Effector memory CD4-positive, alpha-beta T cell (primary cell): ENCODE data around the gene XRCC2.
"Not testable (repeated sequence)": the region's sequence is repeated elsewhere in the genome, so short reads cannot be mapped to it uniquely, and the experiment has no call there.

Experiments
- DNase-seq, 3 donors: peaks; one replicate each; pipeline ENCODE4 v3.0.0-alpha.2; 2020
- H3K27ac ChIP-seq: 2 replicates; pipeline ENCODE4 v1.7.0; 2013; ENCODE audit warnings: mild to moderate bottlenecking, low read length, moderate library complexity; ENCODE audit not compliant: insufficient read depth, poor library complexity, severe bottlenecking
- H3K27me3 ChIP-seq: replicated peaks from 2 replicates; pipeline ENCODE4 v1.7.0; 2013; ENCODE audit warnings: mild to moderate bottlenecking, low read length; ENCODE audit not compliant: insufficient read depth, control insufficient read depth, poor library complexity, severe bottlenecking
- H3K36me3 ChIP-seq: 2 replicates; pipeline ENCODE4 v1.7.0; 2013; ENCODE audit warnings: mild to moderate bottlenecking, low read length, moderate library complexity; ENCODE audit not compliant: control insufficient read depth, insufficient read depth
- H3K4me1 ChIP-seq: 2 replicates; pipeline ENCODE4 v1.7.0; 2013; ENCODE audit warnings: low read length, mild to moderate bottlenecking; ENCODE audit not compliant: control insufficient read depth, insufficient read depth, poor library complexity, severe bottlenecking
- H3K4me3 ChIP-seq: 2 replicates; pipeline ENCODE4 v1.7.0; 2013; ENCODE audit warnings: low read length, low read depth, mild to moderate bottlenecking; ENCODE audit not compliant: insufficient read depth, poor library complexity, severe bottlenecking
- H3K9me3 ChIP-seq: 2 replicates; pipeline ENCODE4 v1.7.0; 2013; ENCODE audit warnings: mild to moderate bottlenecking, low read length, moderate library complexity; ENCODE audit not compliant: control insufficient read depth

Gene XRCC2

GRCh38 chr7:152692196-152692595, 16.3 kb upstream of the XRCC2 start:
- not testable (repeated sequence) for H3K36me3 ChIP-seq, DNase-seq, H3K9me3 ChIP-seq, H3K27me3 ChIP-seq, H3K27ac ChIP-seq, H3K4me3 ChIP-seq, H3K4me1 ChIP-seq

- Histone ChIP-seq H3K4me1 (no peaks in the 10 kb centered on the region), H3K27me3 (no peaks in the 10 kb centered on the region), H3K4me3 (no peak overlapping the region)
Measured at GRCh38 chr7:152683297-152683696, 7.4 kb upstream of the XRCC2 start.

GRCh38 chr7:152677808-152678670, 2.1 kb upstream of the XRCC2 start:
- H3K27ac ChIP-seq = no peak overlapping the region
- H3K36me3 ChIP-seq = no peaks in the 10 kb centered on the region
- H3K4me1 ChIP-seq = peaks cover 7% of the 10 kb centered on the region
- no peak overlapping the region for H3K4me3 ChIP-seq
- H3K9me3 ChIP-seq = no peaks in the 10 kb centered on the region
- no peak for DNase-seq
- H3K27me3 ChIP-seq = no peaks in the 10 kb centered on the region

More at GRCh38 chr7:152683297-152683696, 7.4 kb upstream of the XRCC2 start:
- no peaks in the 10 kb centered on the region for H3K36me3 ChIP-seq
- H3K9me3 ChIP-seq = no peaks in the 10 kb centered on the region
- no peak overlapping the region for H3K27ac ChIP-seq
- no peak for DNase-seq

- no peaks in the 10 kb centered on the region for H3K36me3 ChIP-seq
- DNase-seq = no peak
- peak overlapping the region; percentile 97 for H3K4me3 ChIP-seq
Measured at GRCh38 chr7:152674860-152675758, 832 bp downstream of the XRCC2 start.

GRCh38 chr7:152673897-152674296, 2.0 kb downstream of the XRCC2 start:
- peaks cover 7% of the 10 kb centered on the region for H3K4me1 ChIP-seq
- H3K9me3 ChIP-seq = no peaks in the 10 kb centered on the region
- no peak overlapping the region for H3K4me3 ChIP-seq
- DNase-seq = no peak
- H3K27me3 ChIP-seq = no peaks in the 10 kb centered on the region
- no peak overlapping the region for H3K27ac ChIP-seq
- H3K36me3 ChIP-seq = no peaks in the 10 kb centered on the region

More at GRCh38 chr7:152674860-152675758, 832 bp downstream of the XRCC2 start:
- H3K27ac ChIP-seq = no peak overlapping the region
- peaks cover 7% of the 10 kb centered on the region for H3K4me1 ChIP-seq
- H3K27me3 ChIP-seq = no peaks in the 10 kb centered on the region
- no peaks in the 10 kb centered on the region for H3K9me3 ChIP-seq

- no peak overlapping the region for H3K27ac ChIP-seq
Measured at GRCh38 chr7:152672626-152673025, 3.3 kb downstream of the XRCC2 start.

GRCh38 chr7:152669758-152670157, 6.2 kb downstream of the XRCC2 start:
- Histone ChIP-seq H3K27me3 (no peaks in the 10 kb centered on the region), H3K4me1 (no peaks in the 10 kb centered on the region), H3K27ac (no peak overlapping the region), H3K9me3 (no peaks in the 10 kb centered on the region), H3K4me3 (no peak overlapping the region), H3K36me3 (no peaks in the 10 kb centered on the region)
- DNase-seq = no peak

More at GRCh38 chr7:152672626-152673025, 3.3 kb downstream of the XRCC2 start:
- H3K27me3 ChIP-seq = no peaks in the 10 kb centered on the region
- peaks cover 7% of the 10 kb centered on the region for H3K4me1 ChIP-seq
- no peak for DNase-seq
- H3K36me3 ChIP-seq = no peaks in the 10 kb centered on the region
- H3K9me3 ChIP-seq = no peaks in the 10 kb centered on the region
- H3K4me3 ChIP-seq = no peak overlapping the region

- Histone ChIP-seq H3K36me3 (no peaks in the 10 kb centered on the region), H3K4me3 (no peak overlapping the region), H3K4me1 (no peaks in the 10 kb centered on the region), H3K27ac (no peak overlapping the region), H3K9me3 (no peaks in the 10 kb centered on the region), H3K27me3 (no peaks in the 10 kb centered on the region)
- DNase-seq = no peak
Measured at GRCh38 chr7:152668975-152669374, 7.0 kb downstream of the XRCC2 start.

- Histone ChIP-seq H3K27me3 (no peaks in the 10 kb centered on the region), H3K9me3 (no peaks in the 10 kb centered on the region), H3K4me1 (no peaks in the 10 kb centered on the region), H3K36me3 (no peaks in the 10 kb centered on the region), H3K27ac (no peak overlapping the region), H3K4me3 (no peak overlapping the region)
- no peak for DNase-seq
Measured at GRCh38 chr7:152667958-152668357, 8.0 kb downstream of the XRCC2 start.

GRCh38 chr7:152666078-152666477, 9.9 kb downstream of the XRCC2 start:
- H3K27ac ChIP-seq = no peak overlapping the region
- no peaks in the 10 kb centered on the region for H3K36me3 ChIP-seq
- no peak for DNase-seq
- no peak overlapping the region for H3K4me3 ChIP-seq
- H3K4me1 ChIP-seq = no peaks in the 10 kb centered on the region
- H3K9me3 ChIP-seq = no peaks in the 10 kb centered on the region
- H3K27me3 ChIP-seq = no peaks in the 10 kb centered on the region
